ENCODE data around the gene USP9X. TPM values are rescaled to one million over a fixed set of nuclear protein-coding genes. Genes with fewer than 3 reads are reported as not detected.

The USP9X gene
- total and polyA plus RNA-seq, 9 of the 15 experiments (the other 6 are each of a cell fraction or from before 2014, with no cell fraction given): 10.9 to 47.8 (median 29.5) TPM

GRCh38 chrX:41084893-41085511 is at the start of gene USP9X (continued):
- TF ChIP-seq RREB1 (CRISPR knock-in tag; IDR thresholded peaks at IDR 0.05) (no peak), ZKSCAN1 (IDR thresholded peaks at IDR 0.05; ENCODE audit: low read depth, low read length) (no peak), RHOXF2B (CRISPR knock-in tag; conservative IDR thresholded peaks at IDR 0.05) (no peak), ZNF436 (CRISPR knock-in tag; IDR thresholded peaks at IDR 0.05) (no peak), BRF2 (IDR thresholded peaks at IDR 0.05; ENCODE audit: borderline replicate concordance, insufficient read depth, insufficient read length) (no peak), MAZ (CRISPR knock-in tag; conservative IDR thresholded peaks at IDR 0.05 in 1 of 2, IDR thresholded peaks at IDR 0.05 in 1 of 2) (peak in 1 of 2 experiments; percentile 82; a peak in 3 of 4 replicates), PURB (CRISPR knock-in tag; IDR thresholded peaks at IDR 0.05; ENCODE audit: low read depth) (no peak), MIER1 (IDR thresholded peaks at IDR 0.05; ENCODE audit: low read depth) (no peak), TOE1 (IDR thresholded peaks at IDR 0.05; ENCODE audit: borderline replicate concordance) (no peak), TOE1 (CRISPR knock-in tag; IDR thresholded peaks at IDR 0.05; ENCODE audit: borderline replicate concordance, low read depth) (no peak), TEAD1 (CRISPR knock-in tag; IDR thresholded peaks at IDR 0.05) (peak in 1 of 2 experiments; percentile 24; a peak in 1 of 4 replicates), USF1 (CRISPR knock-in tag; IDR thresholded peaks at IDR 0.05) (no peak), FOXK1 (CRISPR knock-in tag; IDR thresholded peaks at IDR 0.05; ENCODE audit: borderline replicate concordance) (0 out of 2 replicates have a peak, but pooled peaks have one; percentile 59), POLR2G (IDR thresholded peaks at IDR 0.05; ENCODE audit: low read depth, low read length) (peak; percentile 81), HNRNPLL (IDR thresholded peaks at IDR 0.05; ENCODE audit: low read depth, low read length, poor library complexity, severe bottlenecking) (peak; percentile 79), YY1 (IDR thresholded peaks at IDR 0.05; ENCODE audit: borderline replicate concordance in 1 of 3, control insufficient read depth in 1 of 3, extremely low read depth in 1 of 3, insufficient read depth in 3 of 3, insufficient read length in 1 of 3, insufficient replicate concordance in 2 of 3, low read depth in 1 of 3, low read length in 2 of 3) (peak in 2 of 3 experiments; percentile 65 to 81), ZC3H11A (IDR thresholded peaks at IDR 0.05; ENCODE audit: low read depth, low read length) (no peak), TBP (optimal IDR thresholded peaks at IDR 0.05; ENCODE audit: low read depth, low read length) (no peak), HMGN3 (IDR thresholded peaks at IDR 0.05; ENCODE audit: borderline replicate concordance, extremely low read depth, insufficient read length, low read depth, low read length) (no peak)
